ENCODE results near the gene POU6F2. TPM values are rescaled to one million over a fixed set of nuclear protein-coding genes. Genes with fewer than 3 reads are reported as not detected.

Gene POU6F2
- total RNA-seq, 1 experiment from 2014 or later = not detected

- Histone ChIP-seq H3K27me3 (replicated peaks; ENCODE audit: insufficient read depth, low read depth, low read length, poor library complexity) (peaks cover 76% of the 10 kb centered on the region), H3K27ac (ENCODE audit: low read depth, low read length, poor library complexity, severe bottlenecking) (no peak overlapping the region), H3K36me3 (ENCODE audit: insufficient read depth, low read length, poor library complexity, severe bottlenecking) (no peaks in the 10 kb centered on the region), H3K9me3 (ENCODE audit: low read depth, low read length, poor library complexity, severe bottlenecking) (no peaks in the 10 kb centered on the region), H3K4me3 (ENCODE audit: low read depth, low read length, poor library complexity, severe bottlenecking) (no peak overlapping the region), H3K4me1 (ENCODE audit: insufficient read depth, low read length, poor library complexity, severe bottlenecking) (no peaks in the 10 kb centered on the region)
- no TSS peak for BruUV-seq (replicated peaks)
- TF ChIP-seq EZH2 (IDR thresholded peaks at IDR 0.05; ENCODE audit: borderline replicate concordance, low read depth, low read length, poor library complexity, severe bottlenecking) (no peak), CTCF (conservative IDR thresholded peaks at IDR 0.05; ENCODE audit: low read depth, low read length) (no peak)
- intact Hi-C loops (cut with micrococcal nuclease; ENCODE audit: unreplicated experiment) = no loop called here
- ChIA-PET CTCF (no interaction called here), POLR2A (ENCODE audit: low non-redundant PET) (no interaction called here)
- no peak for DNase-seq (ENCODE audit: low spot score)
Observed at GRCh38 chr7:38973760-38974159, 3.9 kb upstream of the POU6F2 start.

DNA sequence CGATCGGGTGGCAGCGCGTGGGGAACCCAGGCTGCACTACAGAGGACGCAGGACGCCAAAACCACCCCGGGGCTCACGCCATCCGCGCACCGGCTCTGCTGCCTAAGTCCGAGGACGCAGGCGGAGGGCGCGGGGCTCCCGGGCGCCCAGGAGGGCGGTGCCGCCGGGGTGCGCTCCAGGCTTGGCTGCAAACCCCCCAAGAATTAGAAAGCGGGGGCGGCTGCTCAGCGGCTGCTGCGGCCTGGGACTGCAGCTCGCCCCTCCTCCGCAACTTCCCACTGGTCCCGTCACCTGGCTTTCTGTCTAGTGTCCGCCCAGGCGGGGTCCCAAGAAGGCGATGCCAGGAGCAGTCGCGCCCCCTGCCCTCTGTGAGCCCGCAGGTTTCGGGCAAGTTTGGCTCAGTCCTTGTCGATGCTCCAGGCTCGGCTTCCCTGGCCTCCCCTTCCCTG lies 1.7 kb upstream of the POU6F2 start:
- CTCF ChIA-PET = no interaction called here

DNA sequence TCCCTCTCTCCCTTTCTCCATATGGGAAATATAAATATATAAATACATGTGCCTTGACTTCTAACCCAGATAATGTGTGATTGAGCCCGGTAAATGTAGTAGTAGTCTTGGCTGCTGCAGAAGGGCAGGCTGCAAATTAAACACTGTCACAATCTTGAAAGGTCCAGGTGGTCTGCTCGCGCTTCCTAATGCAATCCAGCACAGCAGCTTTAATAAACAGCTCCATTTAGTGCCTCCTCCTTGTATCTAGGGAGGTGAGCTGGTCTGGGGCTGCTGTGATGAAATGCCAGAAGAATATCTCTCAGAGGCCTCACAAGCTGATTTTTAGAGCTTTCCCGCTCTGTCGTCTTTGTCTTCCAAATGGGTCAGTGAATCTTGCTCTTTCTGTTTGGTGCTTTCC lies 782 bp downstream of the POU6F2 start:
- Histone ChIP-seq H3K9me3 (ENCODE audit: low read depth, low read length, poor library complexity, severe bottlenecking) (no peaks in the 10 kb centered on the region), H3K27me3 (replicated peaks; ENCODE audit: insufficient read depth, low read depth, low read length, poor library complexity) (peaks cover 99% of the 10 kb centered on the region), H3K4me1 (ENCODE audit: insufficient read depth, low read length, poor library complexity, severe bottlenecking) (no peaks in the 10 kb centered on the region), H3K4me3 (ENCODE audit: low read depth, low read length, poor library complexity, severe bottlenecking) (no peak overlapping the region), H3K36me3 (ENCODE audit: insufficient read depth, low read length, poor library complexity, severe bottlenecking) (no peaks in the 10 kb centered on the region), H3K27ac (ENCODE audit: low read depth, low read length, poor library complexity, severe bottlenecking) (no peak overlapping the region)
- TF ChIP-seq EZH2 (IDR thresholded peaks at IDR 0.05; ENCODE audit: borderline replicate concordance, low read depth, low read length, poor library complexity, severe bottlenecking) (no peak), CTCF (conservative IDR thresholded peaks at IDR 0.05; ENCODE audit: low read depth, low read length) (no peak)
- ChIA-PET POLR2A (ENCODE audit: low non-redundant PET) (no interaction called here), CTCF (no interaction called here)
- intact Hi-C loops (cut with micrococcal nuclease; ENCODE audit: unreplicated experiment) = no loop called here
- no peak for DNase-seq (ENCODE audit: low spot score)
- no TSS peak for BruUV-seq (replicated peaks)

More for the DNA sequence above, 1.7 kb upstream of the POU6F2 start:
- no peak overlapping the region for H3K27ac ChIP-seq (ENCODE audit: low read depth, low read length, poor library complexity, severe bottlenecking)
- H3K36me3 ChIP-seq (ENCODE audit: insufficient read depth, low read length, poor library complexity, severe bottlenecking) = no peaks in the 10 kb centered on the region
- POLR2A ChIA-PET (ENCODE audit: low non-redundant PET) = no interaction called here
- intact Hi-C loops (cut with micrococcal nuclease; ENCODE audit: unreplicated experiment) = no loop called here
- peaks cover 93% of the 10 kb centered on the region for H3K27me3 ChIP-seq (replicated peaks; ENCODE audit: insufficient read depth, low read depth, low read length, poor library complexity)
- BruUV-seq (replicated peaks) = no TSS peak
- DNase-seq (ENCODE audit: low spot score) = no peak
- H3K4me1 ChIP-seq (ENCODE audit: insufficient read depth, low read length, poor library complexity, severe bottlenecking) = no peaks in the 10 kb centered on the region
- TF ChIP-seq CTCF (conservative IDR thresholded peaks at IDR 0.05; ENCODE audit: low read depth, low read length) (no peak), EZH2 (IDR thresholded peaks at IDR 0.05; ENCODE audit: borderline replicate concordance, low read depth, low read length, poor library complexity, severe bottlenecking) (no peak)
- no peaks in the 10 kb centered on the region for H3K9me3 ChIP-seq (ENCODE audit: low read depth, low read length, poor library complexity, severe bottlenecking)
- H3K4me3 ChIP-seq (ENCODE audit: low read depth, low read length, poor library complexity, severe bottlenecking) = no peak overlapping the region

All from A673 (cell line).